ENCODE data around the gene ECT2L. TPM values are rescaled to one million over a fixed set of nuclear protein-coding genes. Genes with fewer than 3 reads are reported as not detected.

ECT2L gene
- total RNA-seq, 1 experiment from 2014 or later, result not detected

GRCh38 chr6:138926579-138926978 is 130.7 kb downstream of the ECT2L start:
- no peaks in the 10 kb centered on the region for H4K20me1 ChIP-seq (ENCODE audit: control insufficient read depth, insufficient read depth, insufficient read length)
- H3K23ac ChIP-seq (ENCODE audit: insufficient read length, low read depth, low read length), result no peak overlapping the region
- no peak overlapping the region for H3K9ac ChIP-seq (ENCODE audit: extremely low read depth, insufficient read length, low read length)
- no peak overlapping the region for H3K27ac ChIP-seq (ENCODE audit: insufficient read length, low read depth, low read length)
- no peak for TF ChIP-seq CTCF (conservative IDR thresholded peaks at IDR 0.05)
- H2BK20ac ChIP-seq (ENCODE audit: low read depth, low read length, poor library complexity, severe bottlenecking), result no peak overlapping the region
- no peak overlapping the region for H2BK15ac ChIP-seq (ENCODE audit: low read depth, low read length)
- H3K23me2 ChIP-seq (ENCODE audit: insufficient read length, low read depth, low read length, poor library complexity, severe bottlenecking), result no peaks in the 10 kb centered on the region
- H3K4me1 ChIP-seq (ENCODE audit: insufficient read depth, low read length), result no peaks in the 10 kb centered on the region
- Mint-ChIP-seq H3K4me1 (peaks cover 3 to 5% of the 10 kb centered on the region in 2 experiments), H3K27me3 (ENCODE audit: low read depth) (no peaks in the 10 kb centered on the region), H3K27ac (peak overlapping the region in 1 of 3 experiments; percentile 63; a peak in 3 of 7 replicates), H3K4me3 (no peak overlapping the region), H3K36me3 (ENCODE audit: insufficient read depth in 1 of 3, low read depth in 3 of 3) (peaks cover 3 to 19% (median 19%) of the 10 kb centered on the region in 3 experiments; a peak in 5 of 7 replicates), H3K9me3 (no peaks in the 10 kb centered on the region)
- no peak for DNase-seq
- H3K14ac ChIP-seq (ENCODE audit: insufficient read depth, low read length), result no peak overlapping the region
- WGBS (ENCODE audit: extremely low coverage, insufficient read length, low lambda C conversion rate), result no CpG with 5 or more reads among the region's 3 CpGs
- H2AK5ac ChIP-seq (ENCODE audit: insufficient read length, low read length), result no peak overlapping the region
- H3K4me2 ChIP-seq (ENCODE audit: insufficient read depth, insufficient read length, low read length), result no peak overlapping the region
- H2BK120ac ChIP-seq (ENCODE audit: low read depth, low read length, poor library complexity, severe bottlenecking), result no peak overlapping the region
- no peaks in the 10 kb centered on the region for H3K79me2 ChIP-seq (ENCODE audit: insufficient read depth, low read length)
- no peak overlapping the region for H3T11ph ChIP-seq (ENCODE audit: low read length)
- H2BK5ac ChIP-seq (ENCODE audit: insufficient read length, low read length), result no peak overlapping the region
- no peak overlapping the region for H3K4ac ChIP-seq (ENCODE audit: low read depth, low read length)
- no peak overlapping the region for H3K18ac ChIP-seq (ENCODE audit: insufficient read length, low read depth, low read length)
- H3K9me3 ChIP-seq (ENCODE audit: control insufficient read depth, low read depth, low read length), result no peaks in the 10 kb centered on the region
- H4K91ac ChIP-seq (ENCODE audit: insufficient read length, low read depth, low read length), result no peak overlapping the region
- no peak overlapping the region for H2AFZ ChIP-seq (ENCODE audit: low read length)
- H3K27me3 ChIP-seq (ENCODE audit: insufficient read depth, low read length), result no peaks in the 10 kb centered on the region
- no peak overlapping the region for H4K8ac ChIP-seq (replicated peaks; ENCODE audit: insufficient read length, low read depth, low read length)
- H4K5ac ChIP-seq (ENCODE audit: insufficient read length, low read depth, low read length), result no peak overlapping the region
- H3K79me1 ChIP-seq (ENCODE audit: insufficient read depth, low read depth, low read length, poor library complexity, severe bottlenecking), result no peaks in the 10 kb centered on the region
- H2BK12ac ChIP-seq (ENCODE audit: insufficient read length, low read depth, low read length), result no peak overlapping the region
- no peak overlapping the region for H3K56ac ChIP-seq (ENCODE audit: insufficient read length, low read depth, low read length)
